Measurements from ENCODE around the gene MRPL34. TPM values are rescaled to one million over a fixed set of nuclear protein-coding genes. Genes with fewer than 3 reads are reported as not detected.

MRPL34 gene
- total and polyA plus RNA-seq, 9 of the 15 experiments (the other 6 are each of a cell fraction or from before 2014, with no cell fraction given): 11.5 to 256 (median 72.5) TPM

- TF ChIP-seq ZMIZ1 (IDR thresholded peaks at IDR 0.05; ENCODE audit: low read depth in 2 of 2, low read length in 2 of 2): no peak
- peak; percentile 99 for TF ChIP-seq BCOR (IDR thresholded peaks at IDR 0.05)
- TF ChIP-seq ELF2 (CRISPR knock-in tag; IDR thresholded peaks at IDR 0.05): peak; percentile 61; the same call in 1 of the 2 replicates
- no peak for TF ChIP-seq RBM15 (IDR thresholded peaks at IDR 0.05; ENCODE audit: insufficient read depth, low read length)
- TF ChIP-seq ZNF280A (IDR thresholded peaks at IDR 0.05; ENCODE audit: low read depth, partially characterized antibody): no peak
- TF ChIP-seq SETDB1 (IDR thresholded peaks at IDR 0.05; ENCODE audit: low read length): no peak
- TF ChIP-seq ATF2 (CRISPR knock-in tag; IDR thresholded peaks at IDR 0.05): no peak
- TF ChIP-seq NCOA1 (IDR thresholded peaks at IDR 0.05; ENCODE audit: low read depth): peak; percentile 100
- peak in 1 of 2 experiments; percentile 88 for TF ChIP-seq MAZ (CRISPR knock-in tag; conservative IDR thresholded peaks at IDR 0.05 in 1 of 2, IDR thresholded peaks at IDR 0.05 in 1 of 2)
- no peak for TF ChIP-seq ZNF717 (CRISPR knock-in tag; IDR thresholded peaks at IDR 0.05)
- TF ChIP-seq ZFP30 (CRISPR knock-in tag; IDR thresholded peaks at IDR 0.05; ENCODE audit: borderline replicate concordance): no peak
- TF ChIP-seq RAD51 (IDR thresholded peaks at IDR 0.05; ENCODE audit: borderline replicate concordance, low read depth): peak; percentile 23; the same call in 1 of the 2 replicates
- peak; percentile 75; the same call in 1 of the 2 replicates for TF ChIP-seq HMGXB4 (CRISPR knock-in tag; IDR thresholded peaks at IDR 0.05)
- TF ChIP-seq NR2F6 (CRISPR knock-in tag; IDR thresholded peaks at IDR 0.05): no peak
- peak; percentile 92 for TF ChIP-seq MYC (IDR thresholded peaks at IDR 0.05; ENCODE audit: low read depth, low read length)
- no peak for TF ChIP-seq MYC (CRISPR knock-in tag; IDR thresholded peaks at IDR 0.05; ENCODE audit: borderline replicate concordance, low read depth)
- TF ChIP-seq ZFP1 (CRISPR knock-in tag; IDR thresholded peaks at IDR 0.05): no peak
- no peak for TF ChIP-seq TGIF2 (CRISPR knock-in tag; IDR thresholded peaks at IDR 0.05)
- 0 out of 2 replicates have a peak, but pooled peaks have one; percentile 43 for TF ChIP-seq ATF1 (CRISPR knock-in tag; IDR thresholded peaks at IDR 0.05)
- TF ChIP-seq ATF1 (tag; IDR thresholded peaks at IDR 0.05): peak; percentile 96
- TF ChIP-seq ZEB2 (IDR thresholded peaks at IDR 0.05): peak; percentile 100
Measured at GRCh38 chr19:17336872-17337674, 31.4 kb downstream of the MRPL34 start, which contains the start of gene GTPBP3 (continued).

Data from K562 (cell line).